SK-N-SH (cell line): ENCODE measurements around the gene MUC13. TPM values are rescaled to one million over a fixed set of nuclear protein-coding genes. Genes with fewer than 3 reads are reported as not detected.

ENCODE experiments used
- CTCF ChIA-PET: fragments of 300-600, 350-600 bp; formaldehyde crosslinking; extraction: SDS; loops from one replicate; lab custom pipeline; 2021; lab: Yijun Ruan, JAX
- POLR2A ChIA-PET: fragments of 350-600 bp; sonication (Branson Sonifier 250); formaldehyde crosslinking; extraction: SDS; loops from one replicate; lab custom pipeline; 2020; ENCODE audit warnings: antibody characterized with exemption, inconsistent platforms; lab: Yijun Ruan, JAX
- DNase-seq: peaks from one replicate; pipeline ENCODE4 v3.0.0; 2012
- H2AFZ ChIP-seq: fragments of 200-600 bp; sonication (generic); 2 replicates; pipeline ENCODE4 v1.8.1; 2016; ENCODE audit warnings: antibody characterized with exemption, mild to moderate bottlenecking, low read depth
- H3F3A ChIP-seq: fragments of 200-600 bp; sonication (generic); replicated peaks from 2 replicates; pipeline ENCODE3; 2016; ENCODE audit warnings: antibody characterized with exemption, mild to moderate bottlenecking; ENCODE audit not compliant: insufficient read depth
- H3K27ac ChIP-seq, 2 experiments: fragments of 200-500 bp in 1 of 2; fragments of 200-600 bp in 1 of 2; sonication (Bioruptor generic) in 1 of 2; sonication (generic), shearing (Covaris generic) in 1 of 2; 2 replicates each; pipeline versions ENCODE4 v1.5.1 to v1.6.1; 2014 to 2016; ENCODE audit warnings: low read depth in 2 of 2, inconsistent platforms in 1 of 2, low read length in 1 of 2, mild to moderate bottlenecking in 1 of 2, mixed read lengths in 1 of 2
- H3K27me3 ChIP-seq: fragments of 200-600 bp; sonication (generic), shearing (Covaris generic); 2 replicates; pipeline ENCODE4 v1.6.1; 2016; ENCODE audit warnings: mixed run types; ENCODE audit not compliant: insufficient read depth
- H3K36me3 ChIP-seq, 2 experiments: fragments of 200-500 bp in 1 of 2; fragments of 200-600 bp in 1 of 2; sonication (Bioruptor generic) in 1 of 2; sonication (generic) in 1 of 2; replicated peaks in 1 of 2; 2 replicates each; pipeline versions ENCODE3 to v1.5.1; 2014 to 2016; ENCODE audit warnings: low read length in 1 of 2, mild to moderate bottlenecking in 1 of 2; ENCODE audit not compliant: insufficient read depth in 2 of 2, control insufficient read depth in 1 of 2
- H3K4me1 ChIP-seq, 2 experiments: fragments of 200-500 bp in 1 of 2; fragments of 200-600 bp in 1 of 2; sonication (Bioruptor generic) in 1 of 2; sonication (generic), shearing (Covaris generic) in 1 of 2; 2 replicates each; pipeline versions ENCODE4 v1.5.1 to v1.6.1; 2014 to 2016; ENCODE audit warnings: low read depth in 1 of 2, low read length in 1 of 2, mixed run types in 1 of 2; ENCODE audit not compliant: insufficient read depth in 2 of 2, control insufficient read depth in 1 of 2
- H3K4me2 ChIP-seq: fragments of 200-600 bp; sonication (generic), shearing (Covaris generic); 2 replicates; pipeline ENCODE4 v1.6.1; 2017; ENCODE audit warnings: mixed run types
- H3K4me3 ChIP-seq, 2 experiments: fragments of 200-500 bp in 1 of 2; fragments of 200-600 bp in 1 of 2; sonication (Bioruptor generic) in 1 of 2; sonication (generic), shearing (Covaris generic) in 1 of 2; 2 replicates each; pipeline versions ENCODE4 v1.5.1 to v1.8.1; 2014 to 2016; ENCODE audit warnings: low read depth in 2 of 2, inconsistent platforms in 1 of 2, low read length in 1 of 2, mild to moderate bottlenecking in 1 of 2, mixed read lengths in 1 of 2, moderate library complexity in 1 of 2
- H3K79me2 ChIP-seq: fragments of 200-600 bp; sonication (generic); 2 replicates; pipeline ENCODE4 v1.8.1; 2017; ENCODE audit warnings: mild to moderate bottlenecking; ENCODE audit not compliant: insufficient read depth
- H3K9ac ChIP-seq: fragments of 200-600 bp; sonication (generic); 2 replicates; pipeline ENCODE4 v1.6.1; 2017; ENCODE audit warnings: mixed run types
- H3K9me2 ChIP-seq: fragments of 200-600 bp; sonication (generic); 2 replicates; pipeline ENCODE4 v1.6.1; 2017; ENCODE audit warnings: mixed run types
- H3K9me3 ChIP-seq: fragments of 200-600 bp; sonication (generic); 2 replicates; pipeline ENCODE4 v1.6.1; 2017; ENCODE audit warnings: mixed run types, mild to moderate bottlenecking, moderate library complexity
- H4K20me1 ChIP-seq: fragments of 200-600 bp; sonication (generic); 2 replicates; pipeline ENCODE4 v1.6.1; 2017; ENCODE audit warnings: mild to moderate bottlenecking, mixed run types; ENCODE audit not compliant: insufficient read depth
- EZH2phosphoT487 ChIP-seq: fragments of 200-600 bp; sonication (generic); IDR thresholded peaks from 2 replicates; pipeline ENCODE4 v1.6.1; 2017; ENCODE audit warnings: low read depth, mixed run types, mild to moderate bottlenecking, antibody characterized with exemption, moderate library complexity, borderline replicate concordance
- FOSL2 ChIP-seq: IDR thresholded peaks from 2 replicates; pipeline ENCODE4 v1.4.0; 2012; ENCODE audit warnings: low read depth, mild to moderate bottlenecking, moderate library complexity, borderline replicate concordance
- FOXJ3 ChIP-seq: sonication (generic); formaldehyde crosslinking; IDR thresholded peaks from 2 replicates; pipeline ENCODE4 v1.5.1; 2020; ENCODE audit warnings: mild to moderate bottlenecking, missing genetic modification reagents
- FOXM1 ChIP-seq: IDR thresholded peaks from 2 replicates; pipeline ENCODE4 v1.4.0; 2012; ENCODE audit warnings: low read depth, mild to moderate bottlenecking
- GABPA ChIP-seq: IDR thresholded peaks from 2 replicates; pipeline ENCODE4 v1.4.0; 2012; ENCODE audit warnings: low read depth, mild to moderate bottlenecking
- IRF3 ChIP-seq: fragments of 150-350 bp; IDR thresholded peaks from 2 replicates; pipeline ENCODE4 v1.6.1; 2016; ENCODE audit warnings: mild to moderate bottlenecking, low read depth, low read length
- MAX ChIP-seq: IDR thresholded peaks from 2 replicates; pipeline ENCODE4 v1.4.0; 2012; ENCODE audit warnings: low read depth
- MXI1 ChIP-seq: IDR thresholded peaks from 2 replicates; pipeline ENCODE4 v1.6.1; 2012; ENCODE audit warnings: mild to moderate bottlenecking, low read depth, low read length, improper control_type of control experiment
- REST ChIP-seq: IDR thresholded peaks from 2 replicates; pipeline ENCODE4 v1.6.1; 2012; ENCODE audit warnings: mild to moderate bottlenecking, low read depth, low read length, moderate library complexity
- SIN3A ChIP-seq: IDR thresholded peaks from 2 replicates; pipeline ENCODE4 v1.6.1; 2012; ENCODE audit warnings: low read depth, mild to moderate bottlenecking, low read length, moderate library complexity, borderline replicate concordance
- TAF1 ChIP-seq: IDR thresholded peaks from 2 replicates; pipeline ENCODE4 v1.6.1; 2012; ENCODE audit warnings: low read depth, mild to moderate bottlenecking, low read length, moderate library complexity, borderline replicate concordance
- USF2 ChIP-seq: fragments of 150-350 bp; IDR thresholded peaks from 2 replicates; pipeline ENCODE4 v1.6.1; 2017; ENCODE audit warnings: antibody characterized with exemption, low read length, low read depth, borderline replicate concordance
- WGBS: methylation state at CpG from one replicate; pipeline ENCODE4 v1.1.6; 2017; ENCODE audit warnings: low lambda C conversion rate; 5-methylcytosine and 5-hydroxymethylcytosine counted together
- polyA plus RNA-seq, 3 experiments: library from polyadenylated mRNA; depleted of rRNA; stranded (reverse); fragments of >200 nt; gene quantifications; 2 replicates each; pipeline ENCODE4 v1.2.3, GENCODE V29; 2012
- TF ChIP-seq, protein P1 (sequence below): IDR thresholded peaks from 2 replicates; pipeline ENCODE4; 2012

Gene MUC13
- polyA plus RNA-seq, 1 of the 3 experiments (the other 2 are of a cell fraction) = not detected

- Histone ChIP-seq H3K9ac (no peak overlapping the region), H3K4me1 (no peaks in the 10 kb centered on the region; a peak in 1 of 4 replicates), H3K27me3 (no peaks in the 10 kb centered on the region), H3K4me3 (no peak overlapping the region), H3K79me2 (no peaks in the 10 kb centered on the region), H4K20me1 (no peaks in the 10 kb centered on the region), H2AFZ (no peak overlapping the region), H3K27ac (no peak overlapping the region), H3K36me3 (no peaks in the 10 kb centered on the region), H3F3A (no peaks in the 10 kb centered on the region), H3K9me2 (no peaks in the 10 kb centered on the region), H3K4me2 (no peak overlapping the region), H3K9me3 (no peaks in the 10 kb centered on the region)
- TF ChIP-seq MXI1 = no peak
- TF ChIP-seq, protein P1, sequence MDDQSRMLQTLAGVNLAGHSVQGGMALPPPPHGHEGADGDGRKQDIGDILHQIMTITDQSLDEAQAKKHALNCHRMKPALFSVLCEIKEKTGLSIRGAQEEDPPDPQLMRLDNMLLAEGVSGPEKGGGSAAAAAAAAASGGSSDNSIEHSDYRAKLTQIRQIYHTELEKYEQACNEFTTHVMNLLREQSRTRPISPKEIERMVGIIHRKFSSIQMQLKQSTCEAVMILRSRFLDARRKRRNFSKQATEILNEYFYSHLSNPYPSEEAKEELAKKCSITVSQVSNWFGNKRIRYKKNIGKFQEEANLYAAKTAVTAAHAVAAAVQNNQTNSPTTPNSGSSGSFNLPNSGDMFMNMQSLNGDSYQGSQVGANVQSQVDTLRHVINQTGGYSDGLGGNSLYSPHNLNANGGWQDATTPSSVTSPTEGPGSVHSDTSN = no peak
- DNase-seq = no peak
- CTCF ChIA-PET = interaction anchor here (0.7 to 4.9 kb wide), 13 partner anchors 8 to 657 kb away, joined by 3 to 33 read pairs (median 3); no protein-coding TSS in a partner anchor
- POLR2A ChIA-PET = no interaction called here
- 89% methylated on average over 2 of the region's 2 CpGs for WGBS
Observed at GRCh38 chr3:124927574-124928045, 6.9 kb downstream of the MUC13 start.

DNA sequence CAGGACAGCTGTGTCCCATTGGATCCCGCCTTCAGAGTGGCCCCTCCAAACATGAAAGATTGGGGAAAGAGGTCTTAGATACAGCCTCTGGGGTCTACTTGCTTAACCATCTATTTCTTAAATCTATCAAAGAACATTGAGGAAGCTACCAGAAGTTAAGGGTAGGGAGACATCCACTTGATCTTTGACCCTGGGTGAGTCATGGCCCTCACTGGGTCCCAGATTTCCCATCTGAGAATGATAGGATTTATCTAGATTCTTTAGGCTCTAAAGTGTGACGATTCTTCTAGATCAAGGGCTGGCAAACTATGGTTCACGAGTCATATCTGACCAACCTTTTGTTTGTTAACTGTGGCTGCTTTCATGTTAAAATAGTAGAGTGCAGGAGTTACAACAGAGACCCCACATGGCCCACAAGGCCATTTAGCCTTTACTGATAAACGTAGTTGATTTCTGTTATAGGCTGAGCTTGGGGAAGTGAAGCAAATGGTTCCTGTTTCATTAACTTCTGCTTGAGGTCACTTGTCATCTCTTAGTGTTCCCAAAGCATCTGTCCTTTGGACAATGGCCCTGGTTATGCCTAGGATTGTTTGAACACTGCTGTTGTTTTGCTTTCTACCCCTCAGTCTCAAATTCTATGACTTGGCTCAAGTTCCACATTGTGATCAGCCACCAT, 8.0 kb downstream of the MUC13 start:
- Histone ChIP-seq H3K9me3 (no peaks in the 10 kb centered on the region), H3K9me2 (no peaks in the 10 kb centered on the region), H3K4me3 (no peak overlapping the region), H3K4me1 (no peaks in the 10 kb centered on the region; a peak in 1 of 4 replicates), H3K4me2 (no peak overlapping the region), H3F3A (no peaks in the 10 kb centered on the region), H3K79me2 (no peaks in the 10 kb centered on the region), H3K36me3 (no peaks in the 10 kb centered on the region), H4K20me1 (no peaks in the 10 kb centered on the region), H3K27ac (no peak overlapping the region), H3K9ac (no peak overlapping the region), H2AFZ (no peak overlapping the region), H3K27me3 (no peaks in the 10 kb centered on the region)
- ChIA-PET CTCF (interaction anchor here (1.1 to 4.9 kb wide), 5 partner anchors 10 to 658 kb away, joined by 3 to 33 read pairs (median 3); no protein-coding TSS in a partner anchor), POLR2A (no interaction called here)
- TF ChIP-seq FOSL2 = no peak
- TF ChIP-seq SIN3A = no peak
- TF ChIP-seq, protein P1 = no peak
- TF ChIP-seq REST = no peak
- no peak for TF ChIP-seq TAF1
- no peak for TF ChIP-seq MAX
- no peak for TF ChIP-seq GABPA
- no peak for TF ChIP-seq IRF3
- TF ChIP-seq FOXJ3 (CRISPR knock-in tag) = no peak
- no peak for TF ChIP-seq FOXM1
- TF ChIP-seq USF2 = no peak
- TF ChIP-seq EZH2phosphoT487 = no peak
- DNase-seq = no peak
- 87% methylated on average over 4 of the region's 4 CpGs for WGBS
